ENCODE results near the gene LLPH.
A peak's percentile ranks its signal among the peaks of the same experiment; 100 is the strongest.

Gene LLPH

GRCh38 chr12:66087365-66087943 lies 43.1 kb downstream of the LLPH start:
- peak; percentile 35 for DNase-seq

DNA sequence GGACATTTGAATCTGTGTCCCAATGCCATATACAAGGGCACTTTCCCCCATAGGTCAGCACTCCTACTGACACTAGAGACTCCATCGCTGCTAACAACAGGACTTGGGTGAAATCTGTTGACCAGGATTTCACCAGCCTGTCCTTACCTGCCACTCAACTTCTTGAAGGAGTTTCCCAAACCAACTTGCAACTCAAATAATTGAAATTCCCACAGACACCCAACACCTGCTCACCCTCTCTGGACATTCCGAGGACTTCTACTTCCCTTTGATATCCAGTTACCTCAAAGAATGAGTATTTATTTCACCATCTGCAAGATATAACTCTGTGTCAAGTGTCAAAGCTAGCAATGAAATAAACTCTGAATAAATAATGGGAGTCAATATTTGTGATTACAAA lies 44.6 kb downstream of the LLPH start:
- no peak for DNase-seq

DNA sequence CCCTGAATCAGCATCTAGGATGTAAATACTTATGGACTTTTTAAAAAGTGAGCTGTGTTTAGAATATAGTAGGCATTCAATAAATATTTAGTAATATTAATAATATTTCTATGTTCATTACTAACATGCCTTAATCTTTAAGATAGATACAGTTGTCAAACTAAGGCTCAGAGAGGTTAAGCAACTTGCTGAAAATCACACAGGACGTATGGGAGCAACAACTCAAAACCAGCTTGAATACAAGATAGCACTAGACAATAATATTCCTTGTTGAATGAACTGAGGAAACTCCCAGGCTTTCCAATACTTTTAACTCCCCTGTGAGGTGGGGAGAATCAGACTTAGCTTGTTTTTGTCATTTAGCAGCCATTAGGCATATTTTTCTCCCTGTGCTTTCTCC lies 45.3 kb downstream of the LLPH start:
- no peak for DNase-seq

GRCh38 chr12:66083766-66084165 lies 46.8 kb downstream of the LLPH start:
- no peak for DNase-seq

DNA sequence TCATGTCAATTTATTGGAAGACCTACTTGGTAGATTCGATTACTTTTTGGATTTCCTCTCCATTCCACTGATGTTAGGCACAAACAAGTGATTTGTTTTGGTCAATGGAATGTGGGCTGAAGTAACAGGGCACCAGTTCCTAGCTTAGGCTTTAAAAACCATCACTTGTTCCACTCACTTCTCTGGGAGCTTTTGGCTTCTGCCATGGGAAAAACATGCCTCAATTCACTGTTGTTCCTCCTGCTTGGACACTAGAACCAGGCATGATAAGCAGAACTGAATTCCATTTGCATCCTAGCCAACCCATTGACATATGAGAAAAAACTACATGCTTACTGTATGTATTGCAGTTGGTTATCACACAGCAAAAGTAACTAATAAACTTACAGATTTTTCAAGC lies 47.8 kb downstream of the LLPH start:
- DNase-seq: no peak

DNA sequence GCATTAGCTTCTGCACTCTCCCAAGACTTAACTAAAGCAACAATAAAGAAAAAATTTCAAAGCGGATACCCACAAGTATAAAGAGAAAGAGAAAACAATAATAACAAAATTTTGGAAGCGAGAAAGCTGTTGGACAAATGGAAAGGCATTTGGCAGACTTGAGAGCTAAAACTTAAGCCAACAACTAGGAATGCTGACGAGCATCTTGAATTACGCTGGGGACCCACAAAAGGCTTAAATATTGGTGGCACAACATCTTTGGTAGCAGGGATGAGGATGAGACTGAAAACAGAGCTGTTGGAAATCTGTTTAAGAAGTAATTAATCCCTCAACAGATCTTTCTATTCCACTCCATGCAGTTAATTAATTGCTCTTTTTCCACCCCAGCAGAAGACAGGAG lies 49.8 kb downstream of the LLPH start:
- no peak for DNase-seq

- DNase-seq: no peak
Observed at GRCh38 chr12:66077542-66077941, 53.0 kb downstream of the LLPH start.

DNA sequence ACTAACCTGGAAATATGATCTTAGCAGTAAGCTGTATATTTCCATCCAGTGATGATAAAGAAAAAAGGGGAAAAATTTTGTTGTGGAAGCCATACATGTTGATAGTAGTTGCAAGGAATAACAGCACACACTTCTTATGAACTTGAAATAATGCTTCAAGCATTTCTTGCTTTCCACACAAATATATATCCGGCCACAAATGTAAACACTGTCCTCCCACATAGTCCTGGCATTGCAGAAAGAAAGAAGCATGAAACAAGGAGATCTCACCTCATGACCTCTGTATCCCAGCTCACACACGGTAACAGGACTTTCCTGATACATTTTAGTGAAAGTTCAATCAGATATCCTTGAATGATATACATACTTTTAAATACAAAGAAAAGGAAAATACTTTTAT lies 56.0 kb downstream of the LLPH start:
- DNase-seq: no peak

- no peak for DNase-seq
Observed at GRCh38 chr12:66072566-66072965, 58.0 kb downstream of the LLPH start.

DNA sequence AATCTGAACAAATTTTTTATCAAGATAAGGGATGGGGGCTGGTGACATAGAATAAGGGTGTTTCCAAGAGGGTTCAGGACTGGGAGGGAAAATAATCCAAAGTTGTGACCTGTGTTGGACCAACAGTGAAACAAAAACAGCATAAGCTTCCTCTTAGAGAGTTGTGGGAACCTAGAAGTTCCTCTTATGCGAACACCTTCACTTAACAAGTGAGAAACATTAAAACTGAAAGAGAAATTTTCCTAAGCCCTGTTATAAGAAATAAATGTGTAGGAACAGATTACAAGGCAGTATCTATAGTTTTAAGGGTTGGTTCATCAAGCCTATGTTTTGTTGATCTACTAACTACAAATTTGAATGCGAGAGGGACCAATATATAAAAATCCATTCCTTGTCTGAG lies 58.4 kb downstream of the LLPH start:
- DNase-seq: no peak

- DNase-seq: no peak
Observed at GRCh38 chr12:66071549-66071948, 59.0 kb downstream of the LLPH start.

DNA sequence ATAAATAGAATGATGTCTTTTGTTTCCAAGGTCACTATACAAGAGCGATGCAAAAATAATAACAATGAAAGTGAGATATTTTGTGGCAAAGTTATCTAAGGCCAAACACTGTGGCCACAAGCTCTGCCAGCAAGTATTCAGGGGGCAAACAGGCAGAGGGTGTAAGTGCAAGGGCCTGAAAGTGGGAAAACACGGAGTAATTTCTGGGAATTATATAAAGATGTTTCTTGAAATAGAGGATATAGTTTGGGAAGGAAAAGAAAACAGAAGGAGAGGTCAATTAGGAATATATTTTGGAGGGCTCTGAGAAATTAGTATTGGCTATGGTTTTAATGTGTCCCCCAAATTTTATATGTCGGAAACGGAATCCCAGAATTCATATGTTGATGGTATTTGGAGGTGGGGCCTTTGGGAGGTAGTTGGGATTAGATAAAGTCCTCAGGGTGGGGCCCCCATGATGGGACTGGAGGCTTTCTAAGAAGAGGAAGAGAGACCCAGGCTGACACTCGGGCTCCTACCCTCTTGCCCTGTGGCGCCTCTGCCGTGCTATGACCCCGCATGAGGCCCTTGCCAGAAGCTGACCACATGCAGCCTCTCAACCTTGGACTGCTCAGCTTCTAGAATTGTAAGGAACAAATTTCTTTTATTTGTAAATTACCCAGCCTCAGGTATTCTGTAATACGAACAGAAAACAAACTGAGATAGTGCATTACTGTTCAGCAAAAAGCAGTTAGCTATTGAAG lies 60.0 kb downstream of the LLPH start:
- DNase-seq: no peak

DNA sequence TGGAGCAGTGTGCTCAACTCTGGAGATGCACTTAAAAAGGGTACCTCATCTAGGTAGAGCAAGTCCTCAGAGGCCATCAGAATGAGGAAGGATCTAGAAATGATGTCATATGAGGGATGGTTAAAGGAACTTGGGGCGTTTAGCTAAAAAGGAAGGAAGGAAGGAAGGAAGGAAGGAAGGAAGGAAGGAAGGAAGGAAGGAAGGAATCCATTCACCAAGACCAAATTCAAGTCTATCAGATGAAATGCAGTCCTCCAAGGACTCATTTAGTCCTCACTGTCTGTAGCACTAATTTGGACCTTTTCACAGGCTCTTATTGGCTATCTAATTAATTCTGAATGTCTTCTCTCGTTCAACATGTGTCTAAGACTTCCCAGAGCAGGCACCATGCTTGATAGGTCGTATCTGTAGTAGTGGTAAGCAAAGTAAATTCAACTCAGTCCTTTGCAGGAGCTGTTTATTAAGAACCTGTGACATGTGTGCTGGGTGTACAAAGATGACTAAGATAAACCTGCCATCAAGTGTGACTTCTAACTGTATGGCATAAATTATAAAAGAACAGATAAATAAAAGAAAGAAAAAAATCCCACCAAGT lies 63.5 kb downstream of the LLPH start:
- DNase-seq: peak; percentile 36

Data from KG1 (cell line).